HG03520 (cell line): ENCODE measurements around the gene TANC1.
"Not testable (repeated sequence)": the region's sequence is repeated elsewhere in the genome, so short reads cannot be mapped to it uniquely, and the experiment has no call there.

Source experiments
- ATAC-seq: cut with Tn5 transposase; IDR thresholded peaks from one replicate; pipeline ENCODE4 v1.9.1; 2021; ENCODE audit warnings: mild to moderate bottlenecking, moderate library complexity; ENCODE audit not compliant: unreplicated experiment

TANC1 gene

GRCh38 chr2:159134979-159135378, 166.5 kb downstream of the TANC1 start:
- no peak for ATAC-seq

GRCh38 chr2:159136391-159136790, 168.0 kb downstream of the TANC1 start:
- no peak for ATAC-seq

- no peak for ATAC-seq
These were observed 169.2 kb downstream of the TANC1 start for GRCh38 chr2:159137511-159138241.

GRCh38 chr2:159138642-159139182, 170.3 kb downstream of the TANC1 start:
- ATAC-seq = no peak

- no peak for ATAC-seq
These were observed 170.9 kb downstream of the TANC1 start for GRCh38 chr2:159139216-159139933.

GRCh38 chr2:159140070-159140769, 171.8 kb downstream of the TANC1 start:
- no peak for ATAC-seq

GRCh38 chr2:159140821-159141220, 172.4 kb downstream of the TANC1 start:
- not testable (repeated sequence) for ATAC-seq

- ATAC-seq = peak; percentile 75
These were observed 176.6 kb downstream of the TANC1 start for GRCh38 chr2:159144776-159145614.

GRCh38 chr2:159145745-159146354, 177.4 kb downstream of the TANC1 start:
- no peak for ATAC-seq

GRCh38 chr2:159146996-159147666, 178.7 kb downstream of the TANC1 start:
- ATAC-seq = no peak

GRCh38 chr2:159147690-159148089, 179.2 kb downstream of the TANC1 start:
- no peak for ATAC-seq

GRCh38 chr2:159148901-159149300, 180.5 kb downstream of the TANC1 start:
- ATAC-seq = no peak

- no peak for ATAC-seq
These were observed 181.3 kb downstream of the TANC1 start for GRCh38 chr2:159149747-159150146.

GRCh38 chr2:159150280-159150746, 181.9 kb downstream of the TANC1 start:
- ATAC-seq = no peak

GRCh38 chr2:159151198-159152127, 183.0 kb downstream of the TANC1 start:
- ATAC-seq = no peak

GRCh38 chr2:159152128-159152778, 183.8 kb downstream of the TANC1 start:
- no peak for ATAC-seq

- ATAC-seq = no peak
These were observed 184.6 kb downstream of the TANC1 start for GRCh38 chr2:159153063-159153462.

GRCh38 chr2:159153463-159153862, 185.0 kb downstream of the TANC1 start:
- no peak for ATAC-seq
